ENCODE data around the gene APP.

- TF ChIP-seq CTCF (IDR thresholded peaks at IDR 0.05; ENCODE audit: insufficient read depth, low read length), result no peak
- no peak for TF ChIP-seq SPI1 (IDR thresholded peaks at IDR 0.05; ENCODE audit: borderline replicate concordance, low read depth)
Observed at GRCh38 chr21:26140164-26140579, 30.4 kb downstream of the APP start.
